Testis (tissue), 3 donors: ENCODE results near the gene POU3F1. TPM values are rescaled to one million over a fixed set of nuclear protein-coding genes. Genes with fewer than 3 reads are reported as not detected.

ENCODE experiments used
- DNase-seq: peaks from one replicate; pipeline ENCODE4 v3.0.0-alpha.2; 2019
- H3K27ac ChIP-seq, 2 donors: fragments of 200-600 bp; sonication (generic); one replicate each; pipeline ENCODE4 v1.5.1; 2019
- H3K27me3 ChIP-seq: fragments of 200-600 bp; sonication (generic); one replicate; pipeline ENCODE4 v1.5.1; 2019
- H3K36me3 ChIP-seq: fragments of 200-600 bp; sonication (generic); one replicate; pipeline ENCODE4 v1.5.1; 2017; ENCODE audit warnings: low read depth; ENCODE audit errors: missing control alignments
- H3K4me1 ChIP-seq: fragments of 200-600 bp; sonication (generic); one replicate; pipeline ENCODE4 v1.5.1; 2019
- H3K4me3 ChIP-seq, 2 donors: fragments of 200-600 bp; sonication (generic); one replicate each; pipeline ENCODE4 v1.5.1; 2017 to 2019
- H3K9me3 ChIP-seq: fragments of 200-600 bp; sonication (generic); one replicate; pipeline ENCODE4 v1.5.1; 2017
- CTCF ChIP-seq, 3 experiments: fragments of 450-650 bp in 2 of 3; fragments of 200-600 bp in 1 of 3; sonication (generic) in 1 of 3; IDR thresholded peaks; one replicate each; pipeline ENCODE4 v1.5.1; 2016 to 2019; ENCODE audit warnings: antibody characterized with exemption in 3 of 3, mild to moderate bottlenecking in 2 of 3, moderate library complexity in 1 of 3
- POLR2A ChIP-seq: fragments of 450-650 bp; IDR thresholded peaks from one replicate; pipeline ENCODE4 v1.6.1; 2017; ENCODE audit warnings: antibody characterized with exemption, mild to moderate bottlenecking, moderate library complexity
- WGBS, 2 donors: methylation state at CpG; one replicate each; pipeline ENCODE4 v1.1.5; 2018; 5-methylcytosine and 5-hydroxymethylcytosine counted together
- intact Hi-C: fragments of 100-400 bp; cut with DNase I; formaldehyde crosslinking; loops from one replicate; pipeline ENCODE4 v1.15.1; 2023; ENCODE audit warnings: low total_unique reads
- polyA plus RNA-seq: library from polyadenylated mRNA; stranded (reverse); fragments of 350-450 nt; fragmentation: Illumina TruSeq; extraction: RNeasy Lipid Tissue Mini Kit (QIAGEN cat#74804); gene quantifications from one replicate; pipeline ENCODE4 v1.2.3, GENCODE V29; 2014; ENCODE audit warnings: low read depth, low replicate concordance; ENCODE audit not compliant: insufficient read depth
- total RNA-seq, 2 donors: library from RNA; depleted of rRNA; stranded (reverse); fragments of >200 nt; gene quantifications; one replicate each; pipeline ENCODE4 v1.2.3, GENCODE V29; 2016

Gene POU3F1
- total and polyA plus RNA-seq, 3 donors from 2014 or later = 1.6 to 6.8 (median 6.0) TPM

- intact Hi-C loops = no loop called here
- Histone ChIP-seq H3K27ac (no peak overlapping the region), H3K4me3 (no peak overlapping the region), H3K4me1 (no peaks in the 10 kb centered on the region), H3K9me3 (no peaks in the 10 kb centered on the region), H3K27me3 (no peaks in the 10 kb centered on the region), H3K36me3 (no peaks in the 10 kb centered on the region)
- 82 to 89% methylated on average over 9 of the region's 9 CpGs for WGBS, 2 donors
- DNase-seq = no peak
- TF ChIP-seq POLR2A = no peak
- no peak for TF ChIP-seq CTCF (IDR thresholded peaks at IDR 0.05)
Observed at GRCh38 chr1:38087676-38088075, 41.1 kb upstream of the POU3F1 start.

GRCh38 chr1:38085666-38086330 is 39.2 kb upstream of the POU3F1 start:
- H3K36me3 ChIP-seq = no peaks in the 10 kb centered on the region
- intact Hi-C loops = no loop called here
- TF ChIP-seq POLR2A (no peak), CTCF (IDR thresholded peaks at IDR 0.05) (no peak)
- WGBS, 2 donors = 54 to 76% methylated on average over 11 of the region's 12 CpGs
- H3K4me1 ChIP-seq = no peaks in the 10 kb centered on the region
- H3K4me3 ChIP-seq = no peak overlapping the region
- no peaks in the 10 kb centered on the region for H3K27me3 ChIP-seq
- no peaks in the 10 kb centered on the region for H3K9me3 ChIP-seq
- DNase-seq = no peak
- no peak overlapping the region for H3K27ac ChIP-seq

GRCh38 chr1:38084700-38085099 is 38.1 kb upstream of the POU3F1 start:
- no peaks in the 10 kb centered on the region for H3K27me3 ChIP-seq
- H3K27ac ChIP-seq = no peak overlapping the region
- H3K4me3 ChIP-seq = no peak overlapping the region
- 31% methylated on average over 1 of the region's 1 CpG; no CpG with 5 or more reads in 1 of the 2 donors for WGBS, 2 donors
- intact Hi-C loops = no loop called here
- no peaks in the 10 kb centered on the region for H3K4me1 ChIP-seq
- DNase-seq = no peak
- H3K36me3 ChIP-seq = no peaks in the 10 kb centered on the region
- no peaks in the 10 kb centered on the region for H3K9me3 ChIP-seq
- TF ChIP-seq CTCF (IDR thresholded peaks at IDR 0.05) (no peak), POLR2A (no peak)

- H3K4me1 ChIP-seq = no peaks in the 10 kb centered on the region
- intact Hi-C loops = no loop called here
- WGBS, 2 donors = 86 to 100% methylated on average over 1 to 2 of the region's 2 CpGs
- H3K27ac ChIP-seq = no peak overlapping the region
- no peak for DNase-seq
- H3K9me3 ChIP-seq = no peaks in the 10 kb centered on the region
- TF ChIP-seq CTCF (IDR thresholded peaks at IDR 0.05) (no peak), POLR2A (no peak)
- H3K27me3 ChIP-seq = no peaks in the 10 kb centered on the region
- no peaks in the 10 kb centered on the region for H3K36me3 ChIP-seq
- no peak overlapping the region for H3K4me3 ChIP-seq
Observed at GRCh38 chr1:38084113-38084512, 37.5 kb upstream of the POU3F1 start.

- TF ChIP-seq CTCF (IDR thresholded peaks at IDR 0.05) (no peak), POLR2A (no peak)
- 87 to 91% methylated on average over 6 to 7 of the region's 7 CpGs for WGBS, 2 donors
- Histone ChIP-seq H3K27ac (no peak overlapping the region), H3K4me3 (no peak overlapping the region), H3K9me3 (no peaks in the 10 kb centered on the region), H3K27me3 (no peaks in the 10 kb centered on the region), H3K36me3 (no peaks in the 10 kb centered on the region), H3K4me1 (no peaks in the 10 kb centered on the region)
- no peak for DNase-seq
- intact Hi-C loops = no loop called here
Observed at GRCh38 chr1:38083541-38083940, 36.9 kb upstream of the POU3F1 start.
